Measurements from ENCODE around the gene NRXN3.

NRXN3 gene

GRCh38 chr14:78581229-78581628 lies 411.1 kb downstream of the NRXN3 start:
- Histone ChIP-seq H3K4me3 (replicated peaks; ENCODE audit: low read depth, low read length) (no peak overlapping the region), H3K36me3 (ENCODE audit: control insufficient read depth, insufficient read depth, low read length) (no peaks in the 10 kb centered on the region), H3K27me3 (replicated peaks; ENCODE audit: control insufficient read depth, insufficient read depth, low read length) (no peaks in the 10 kb centered on the region; the same call in 1 of the 2 replicates)
- TF ChIP-seq, protein P1, sequence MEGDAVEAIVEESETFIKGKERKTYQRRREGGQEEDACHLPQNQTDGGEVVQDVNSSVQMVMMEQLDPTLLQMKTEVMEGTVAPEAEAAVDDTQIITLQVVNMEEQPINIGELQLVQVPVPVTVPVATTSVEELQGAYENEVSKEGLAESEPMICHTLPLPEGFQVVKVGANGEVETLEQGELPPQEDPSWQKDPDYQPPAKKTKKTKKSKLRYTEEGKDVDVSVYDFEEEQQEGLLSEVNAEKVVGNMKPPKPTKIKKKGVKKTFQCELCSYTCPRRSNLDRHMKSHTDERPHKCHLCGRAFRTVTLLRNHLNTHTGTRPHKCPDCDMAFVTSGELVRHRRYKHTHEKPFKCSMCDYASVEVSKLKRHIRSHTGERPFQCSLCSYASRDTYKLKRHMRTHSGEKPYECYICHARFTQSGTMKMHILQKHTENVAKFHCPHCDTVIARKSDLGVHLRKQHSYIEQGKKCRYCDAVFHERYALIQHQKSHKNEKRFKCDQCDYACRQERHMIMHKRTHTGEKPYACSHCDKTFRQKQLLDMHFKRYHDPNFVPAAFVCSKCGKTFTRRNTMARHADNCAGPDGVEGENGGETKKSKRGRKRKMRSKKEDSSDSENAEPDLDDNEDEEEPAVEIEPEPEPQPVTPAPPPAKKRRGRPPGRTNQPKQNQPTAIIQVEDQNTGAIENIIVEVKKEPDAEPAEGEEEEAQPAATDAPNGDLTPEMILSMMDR (IDR thresholded peaks at IDR 0.05; ENCODE audit: insufficient read depth, low read length, poor library complexity, severe bottlenecking): no peak
- DNase-seq (ENCODE audit: extremely low read depth, insufficient read length): no peak

DNA sequence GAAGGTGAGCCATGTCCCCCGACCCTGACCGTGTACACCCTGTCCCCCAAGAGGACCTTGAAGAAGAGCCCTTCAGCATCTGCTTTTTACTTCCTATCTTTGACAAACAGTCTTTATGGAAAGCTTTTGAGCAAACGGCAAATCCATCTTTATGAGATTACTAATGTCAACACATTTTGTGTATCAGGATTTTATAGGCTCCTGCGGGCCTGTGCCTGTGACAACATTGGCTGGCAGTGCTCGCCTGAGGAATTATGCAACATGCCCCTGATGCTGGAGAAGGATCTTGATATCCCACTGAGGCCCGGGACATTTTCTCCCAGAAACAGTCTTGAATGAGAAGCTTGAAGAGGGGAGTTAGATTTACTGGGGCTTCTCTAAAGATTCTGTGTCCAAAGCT lies 416.5 kb downstream of the NRXN3 start:
- TF ChIP-seq, protein P1 (IDR thresholded peaks at IDR 0.05; ENCODE audit: insufficient read depth, low read length, poor library complexity, severe bottlenecking): no peak
- Histone ChIP-seq H3K27me3 (replicated peaks; ENCODE audit: control insufficient read depth, insufficient read depth, low read length) (no peaks in the 10 kb centered on the region), H3K4me3 (replicated peaks; ENCODE audit: low read depth, low read length) (no peak overlapping the region), H3K36me3 (ENCODE audit: control insufficient read depth, insufficient read depth, low read length) (no peaks in the 10 kb centered on the region)
- DNase-seq (ENCODE audit: extremely low read depth, insufficient read length): no peak

DNA sequence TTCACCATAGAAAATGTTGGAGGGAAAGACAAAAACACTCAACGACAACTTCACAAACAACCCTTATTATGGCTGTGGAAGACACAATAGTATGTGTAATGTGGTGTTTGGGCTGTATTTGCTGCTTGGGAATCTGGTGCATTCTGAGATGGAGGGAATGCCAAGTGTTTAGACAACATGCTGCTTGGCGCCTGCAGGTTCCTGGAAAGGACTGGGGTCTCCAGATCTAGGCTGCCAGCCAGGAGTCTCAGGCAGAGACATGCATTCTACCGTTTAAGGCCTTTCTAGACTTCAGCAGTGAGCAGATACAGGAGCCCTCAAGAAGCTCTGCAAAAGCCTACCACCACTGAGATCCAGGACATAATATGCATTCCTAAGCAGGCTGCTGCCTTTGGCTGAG lies 418.7 kb downstream of the NRXN3 start:
- H3K4me3 ChIP-seq (replicated peaks; ENCODE audit: low read depth, low read length): no peak overlapping the region
- no peaks in the 10 kb centered on the region for H3K27me3 ChIP-seq (replicated peaks; ENCODE audit: control insufficient read depth, insufficient read depth, low read length)
- TF ChIP-seq, protein P1 (IDR thresholded peaks at IDR 0.05; ENCODE audit: insufficient read depth, low read length, poor library complexity, severe bottlenecking): no peak
- DNase-seq (ENCODE audit: extremely low read depth, insufficient read length): no peak
- H3K36me3 ChIP-seq (ENCODE audit: control insufficient read depth, insufficient read depth, low read length): no peaks in the 10 kb centered on the region

- Histone ChIP-seq H3K4me3 (replicated peaks; ENCODE audit: low read depth, low read length) (no peak overlapping the region), H3K27me3 (replicated peaks; ENCODE audit: control insufficient read depth, insufficient read depth, low read length) (no peaks in the 10 kb centered on the region), H3K36me3 (ENCODE audit: control insufficient read depth, insufficient read depth, low read length) (no peaks in the 10 kb centered on the region)
- TF ChIP-seq, protein P1 (IDR thresholded peaks at IDR 0.05; ENCODE audit: insufficient read depth, low read length, poor library complexity, severe bottlenecking): no peak
- no peak for DNase-seq (ENCODE audit: extremely low read depth, insufficient read length)
Measured at GRCh38 chr14:78592616-78593219, 422.5 kb downstream of the NRXN3 start.

GRCh38 chr14:78593949-78594348 lies 423.8 kb downstream of the NRXN3 start:
- H3K4me3 ChIP-seq (replicated peaks; ENCODE audit: low read depth, low read length): no peak overlapping the region
- DNase-seq (ENCODE audit: extremely low read depth, insufficient read length): no peak
- TF ChIP-seq, protein P1 (IDR thresholded peaks at IDR 0.05; ENCODE audit: insufficient read depth, low read length, poor library complexity, severe bottlenecking): no peak
- no peaks in the 10 kb centered on the region for H3K27me3 ChIP-seq (replicated peaks; ENCODE audit: control insufficient read depth, insufficient read depth, low read length)
- H3K36me3 ChIP-seq (ENCODE audit: control insufficient read depth, insufficient read depth, low read length): no peaks in the 10 kb centered on the region

- Histone ChIP-seq H3K27me3 (replicated peaks; ENCODE audit: control insufficient read depth, insufficient read depth, low read length) (no peaks in the 10 kb centered on the region; the same call in 1 of the 2 replicates), H3K36me3 (ENCODE audit: control insufficient read depth, insufficient read depth, low read length) (no peaks in the 10 kb centered on the region), H3K4me3 (replicated peaks; ENCODE audit: low read depth, low read length) (no peak overlapping the region)
- DNase-seq (ENCODE audit: extremely low read depth, insufficient read length): no peak
- TF ChIP-seq, protein P1 (IDR thresholded peaks at IDR 0.05; ENCODE audit: insufficient read depth, low read length, poor library complexity, severe bottlenecking): peak; percentile 48
Measured at GRCh38 chr14:78595797-78596196, 425.6 kb downstream of the NRXN3 start.

All from GM06990 (cell line).